Smooth muscle cell (in vitro differentiated cells): ENCODE measurements around the gene TLE5. TPM values are rescaled to one million over a fixed set of nuclear protein-coding genes. Genes with fewer than 3 reads are reported as not detected.

Experiments used
- DNase-seq: peaks from one replicate; lab custom pipeline; 2025; ENCODE audit not compliant: unreplicated experiment; lab: John Stamatoyannopoulos, UW
- H2AFZ ChIP-seq: fragments of 200-600 bp; sonication (generic); 2 replicates; pipeline ENCODE4 v1.6.0; 2016; ENCODE audit warnings: antibody characterized with exemption, low read depth, mild to moderate bottlenecking
- H3F3A ChIP-seq: fragments of 200-600 bp; sonication (generic); 2 replicates; pipeline ENCODE4 v1.6.0; 2017; ENCODE audit warnings: antibody characterized with exemption, low read depth
- H3K27ac ChIP-seq: fragments of 200-600 bp; sonication (generic); 2 replicates; pipeline ENCODE4 v1.5.1; 2016; ENCODE audit warnings: low read depth, mild to moderate bottlenecking
- H3K27me3 ChIP-seq: fragments of 200-600 bp; sonication (generic); 2 replicates; pipeline ENCODE4 v1.6.1; 2016; ENCODE audit warnings: low read depth, mild to moderate bottlenecking
- H3K36me3 ChIP-seq: fragments of 200-600 bp; sonication (generic); 2 replicates; pipeline ENCODE4 v1.5.1; 2016; ENCODE audit warnings: low read depth
- H3K4me1 ChIP-seq: fragments of 200-600 bp; sonication (generic); 2 replicates; pipeline ENCODE4 v1.5.1; 2016; ENCODE audit warnings: low read depth
- H3K4me2 ChIP-seq: fragments of 200-600 bp; sonication (generic); 2 replicates; pipeline ENCODE4 v1.6.0; 2016; ENCODE audit warnings: mild to moderate bottlenecking
- H3K4me3 ChIP-seq: fragments of 200-600 bp; sonication (generic); 2 replicates; pipeline ENCODE4 v1.5.1; 2016; ENCODE audit warnings: mild to moderate bottlenecking
- H3K79me2 ChIP-seq: fragments of 200-600 bp; sonication (generic); 2 replicates; pipeline ENCODE4 v1.6.0; 2016; ENCODE audit warnings: low read depth, mild to moderate bottlenecking
- H3K9ac ChIP-seq: fragments of 200-600 bp; sonication (generic); 2 replicates; pipeline ENCODE4 v1.6.0; 2016; ENCODE audit warnings: low read depth
- H3K9me3 ChIP-seq: fragments of 200-600 bp; sonication (generic); replicated peaks from 2 replicates; pipeline ENCODE4 v1.5.1; 2016; ENCODE audit warnings: low read depth
- H4K20me1 ChIP-seq: fragments of 200-600 bp; sonication (generic); 2 replicates; pipeline ENCODE4 v1.6.0; 2016; ENCODE audit warnings: low read depth
- WGBS: methylation state at CpG from one replicate; pipeline ENCODE4 v1.1.7; 2016; ENCODE audit warnings: low lambda C conversion rate; 5-methylcytosine and 5-hydroxymethylcytosine counted together
- polyA plus RNA-seq: library from polyadenylated mRNA; unstranded; fragments of >200 nt; fragmentation: Nextera tagmentation; extraction: Ambion mirVana; gene quantifications from 2 replicates; pipeline ENCODE4 v1.2.1, GENCODE V29; 2016
- total RNA-seq: library from RNA; depleted of rRNA; stranded (reverse); fragments of >200 nt; gene quantifications from 2 replicates; pipeline ENCODE4 v1.2.3, GENCODE V29; 2014
- TF ChIP-seq, protein P1 (sequence below): fragments of 200-600 bp; sonication (generic); IDR thresholded peaks from 2 replicates; pipeline ENCODE4 v1.5.1; 2017; ENCODE audit warnings: borderline replicate concordance, mild to moderate bottlenecking, antibody characterized with exemption; ENCODE audit not compliant: insufficient read depth, poor library complexity, severe bottlenecking

Gene TLE5
- total and polyA plus RNA-seq, 2 experiments from 2014 or later: 146 to 274 TPM

DNA sequence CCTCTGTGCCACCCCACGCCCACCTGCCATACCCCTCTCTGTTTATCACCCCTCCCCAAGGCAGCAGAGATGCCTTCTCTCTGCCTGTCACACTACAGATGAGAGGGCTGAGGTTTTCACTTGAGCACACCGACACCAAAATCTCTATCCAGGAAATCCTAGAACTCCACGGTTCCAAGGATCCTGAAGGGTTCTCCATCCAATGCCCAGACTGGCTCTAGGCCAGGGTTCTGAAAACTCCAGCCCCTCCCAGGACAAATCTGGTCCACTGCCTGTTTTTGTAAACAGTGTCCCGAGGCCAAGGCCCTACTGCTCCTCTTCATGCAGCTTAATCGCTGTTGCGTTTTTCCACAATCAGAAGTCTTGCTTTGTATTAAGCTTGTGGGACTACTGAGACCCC is 53.3 kb downstream of the TLE5 start:
- Histone ChIP-seq H3K9me3 (no peaks in the 10 kb centered on the region), H3K4me1 (no peaks in the 10 kb centered on the region), H4K20me1 (no peaks in the 10 kb centered on the region), H3K27me3 (no peaks in the 10 kb centered on the region), H3F3A (no peaks in the 10 kb centered on the region), H3K27ac (no peak overlapping the region), H3K9ac (no peak overlapping the region), H3K4me2 (no peak overlapping the region), H3K79me2 (no peaks in the 10 kb centered on the region), H3K36me3 (no peaks in the 10 kb centered on the region), H2AFZ (no peak overlapping the region), H3K4me3 (no peak overlapping the region)
- DNase-seq: no peak
- TF ChIP-seq, protein P1, sequence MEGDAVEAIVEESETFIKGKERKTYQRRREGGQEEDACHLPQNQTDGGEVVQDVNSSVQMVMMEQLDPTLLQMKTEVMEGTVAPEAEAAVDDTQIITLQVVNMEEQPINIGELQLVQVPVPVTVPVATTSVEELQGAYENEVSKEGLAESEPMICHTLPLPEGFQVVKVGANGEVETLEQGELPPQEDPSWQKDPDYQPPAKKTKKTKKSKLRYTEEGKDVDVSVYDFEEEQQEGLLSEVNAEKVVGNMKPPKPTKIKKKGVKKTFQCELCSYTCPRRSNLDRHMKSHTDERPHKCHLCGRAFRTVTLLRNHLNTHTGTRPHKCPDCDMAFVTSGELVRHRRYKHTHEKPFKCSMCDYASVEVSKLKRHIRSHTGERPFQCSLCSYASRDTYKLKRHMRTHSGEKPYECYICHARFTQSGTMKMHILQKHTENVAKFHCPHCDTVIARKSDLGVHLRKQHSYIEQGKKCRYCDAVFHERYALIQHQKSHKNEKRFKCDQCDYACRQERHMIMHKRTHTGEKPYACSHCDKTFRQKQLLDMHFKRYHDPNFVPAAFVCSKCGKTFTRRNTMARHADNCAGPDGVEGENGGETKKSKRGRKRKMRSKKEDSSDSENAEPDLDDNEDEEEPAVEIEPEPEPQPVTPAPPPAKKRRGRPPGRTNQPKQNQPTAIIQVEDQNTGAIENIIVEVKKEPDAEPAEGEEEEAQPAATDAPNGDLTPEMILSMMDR: no peak
- 95% methylated on average over 6 of the region's 6 CpGs for WGBS

DNA sequence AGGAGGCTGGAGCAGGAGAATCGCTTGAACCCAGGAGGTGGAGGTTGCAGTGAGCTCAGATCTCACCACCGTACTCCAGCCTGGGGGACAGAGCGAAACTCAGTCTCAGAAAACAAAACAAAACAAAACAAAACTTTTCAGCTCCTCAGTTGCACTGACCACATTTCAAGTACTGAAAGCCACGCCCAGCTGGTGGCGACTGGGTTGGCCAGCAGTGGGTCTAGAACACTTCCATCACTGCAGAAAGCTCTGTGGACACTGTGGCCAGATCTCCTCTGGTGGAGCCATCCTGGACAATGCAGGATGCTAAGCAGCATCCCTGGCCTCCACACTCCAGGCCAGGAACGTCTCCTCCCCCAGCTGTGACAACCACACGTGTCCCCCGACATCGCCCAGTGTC is 54.3 kb downstream of the TLE5 start:
- WGBS: 88% methylated on average over 9 of the region's 9 CpGs
- no peaks in the 10 kb centered on the region for H3K9me3 ChIP-seq
- no peaks in the 10 kb centered on the region for H3K27me3 ChIP-seq
- no peaks in the 10 kb centered on the region for H3K79me2 ChIP-seq
- no peak overlapping the region for H3K4me2 ChIP-seq
- H2AFZ ChIP-seq: no peak overlapping the region
- H3F3A ChIP-seq: no peaks in the 10 kb centered on the region
- H3K4me3 ChIP-seq: no peak overlapping the region
- no peak overlapping the region for H3K27ac ChIP-seq
- H3K4me1 ChIP-seq: no peaks in the 10 kb centered on the region
- H3K36me3 ChIP-seq: no peaks in the 10 kb centered on the region
- no peak for DNase-seq
- no peak overlapping the region for H3K9ac ChIP-seq
- TF ChIP-seq, protein P1: no peak
- H4K20me1 ChIP-seq: no peaks in the 10 kb centered on the region

DNA sequence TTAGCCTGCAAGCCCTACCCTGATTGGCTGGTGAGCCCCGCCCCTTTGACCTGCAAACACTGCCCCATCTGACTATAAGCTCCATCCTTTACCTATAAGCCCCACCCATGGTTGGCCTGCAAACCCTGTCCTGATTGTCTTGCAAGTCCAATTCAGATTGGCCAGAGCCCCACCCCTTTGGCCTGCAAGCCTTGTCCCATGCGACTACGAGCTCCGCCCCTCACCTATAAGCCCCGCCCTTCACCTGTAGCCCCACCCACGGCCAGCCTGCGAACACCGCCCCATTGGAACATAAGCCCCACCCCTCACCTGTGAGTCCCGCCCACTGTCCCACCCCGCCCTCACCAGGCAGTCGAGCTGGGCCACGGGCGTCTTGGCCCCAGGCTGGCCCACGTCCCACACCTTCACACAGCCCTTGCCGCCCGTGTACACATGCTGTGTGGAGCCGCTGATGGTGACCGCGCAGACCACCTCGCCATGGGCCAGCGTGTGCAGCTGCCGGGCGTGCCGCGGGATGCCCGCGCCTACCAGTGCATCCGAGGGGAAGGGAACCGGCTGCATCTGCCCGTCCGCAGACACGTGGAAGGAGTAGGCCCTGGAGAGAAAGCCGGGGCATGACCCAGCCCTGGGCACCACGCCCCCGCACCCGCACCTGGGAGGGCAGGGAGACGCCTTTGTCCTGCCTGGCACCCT is 56.1 kb downstream of the TLE5 start:
- no peaks in the 10 kb centered on the region for H3K4me1 ChIP-seq
- WGBS: 88% methylated on average over 23 of the region's 37 CpGs

More for the DNA sequence above, 56.1 kb downstream of the TLE5 start:
- H3K4me2 ChIP-seq: no peak overlapping the region
- H3K4me3 ChIP-seq: no peak overlapping the region
- H3K27me3 ChIP-seq: no peaks in the 10 kb centered on the region
- H3K27ac ChIP-seq: no peak overlapping the region
- no peaks in the 10 kb centered on the region for H3K79me2 ChIP-seq
- no peaks in the 10 kb centered on the region for H3F3A ChIP-seq
- no peak overlapping the region for H2AFZ ChIP-seq
- no peak for DNase-seq
- H3K9me3 ChIP-seq: no peaks in the 10 kb centered on the region
- TF ChIP-seq, protein P1: no peak
- no peak overlapping the region for H3K9ac ChIP-seq
- H4K20me1 ChIP-seq: no peaks in the 10 kb centered on the region
- no peaks in the 10 kb centered on the region for H3K36me3 ChIP-seq
